ENCODE data around the gene SLC6A8.

Gene SLC6A8

GRCh38 chrX:153687121-153688039 is at the start of gene SLC6A8:
SLC6A8 (plus strand) TSS chrX:153687926; CDS start chrX:153688575, 649 bp downstream.
- ATAC-seq (ENCODE audit: insufficient read depth, low read depth) (peak; percentile 72), DNase-seq (peak; percentile 47)
- Histone ChIP-seq H3K9me3 (ENCODE audit: insufficient read depth, low read length, severe bottlenecking) (no peaks in the 10 kb centered on the region), H3K4me2 (ENCODE audit: insufficient read depth, low read length) (peak within 1 kb of the TSS; percentile 63), H3K27me3 (ENCODE audit: insufficient read depth, low read length, poor library complexity) (no peaks in the 10 kb centered on the region), H3K27ac (ENCODE audit: low read length) (no peak within 1 kb of the TSS), H2AFZ (ENCODE audit: low read depth, low read length) (no peak within 1 kb of the TSS), H4K20me1 (ENCODE audit: insufficient read depth, low read length) (no peaks in the 10 kb centered on the region), H3K36me3 (ENCODE audit: insufficient read depth, low read length) (no peaks in the 10 kb centered on the region), H3K4me1 (ENCODE audit: insufficient read depth, low read length) (peaks cover 6% of the 10 kb centered on the region), H3K79me2 (ENCODE audit: insufficient read depth, low read length) (no peaks in the 10 kb centered on the region), H3K9ac (ENCODE audit: low read depth, low read length) (peak within 1 kb of the TSS; percentile 31; the same call in 1 of the 2 replicates), H3K4me3 (ENCODE audit: low read depth in 1 of 2, low read length in 2 of 2) (peak within 1 kb of the TSS in 1 of 2 experiments; percentile 43; a peak in 2 of 4 replicates)
- TF ChIP-seq CTCF (IDR thresholded peaks at IDR 0.05; ENCODE audit: borderline replicate concordance, extremely low read depth, low read length, poor library complexity, severe bottlenecking), result peak; percentile 50
- TF ChIP-seq EZH2 (IDR thresholded peaks at IDR 0.05; ENCODE audit: borderline replicate concordance, low read depth, low read length, severe bottlenecking), result no peak

GRCh38 chrX:153638041-153638371 is 49.7 kb upstream of the SLC6A8 start:
- H3K79me2 ChIP-seq (ENCODE audit: insufficient read depth, low read length), result no peaks in the 10 kb centered on the region
- H3K4me3 ChIP-seq (ENCODE audit: low read depth in 1 of 2, low read length in 2 of 2), result no peak overlapping the region
- no peaks in the 10 kb centered on the region for H3K9me3 ChIP-seq (ENCODE audit: insufficient read depth, low read length, severe bottlenecking)
- H3K4me2 ChIP-seq (ENCODE audit: insufficient read depth, low read length), result no peak overlapping the region
- peaks cover 5% of the 10 kb centered on the region for H3K4me1 ChIP-seq (ENCODE audit: insufficient read depth, low read length)
- H4K20me1 ChIP-seq (ENCODE audit: insufficient read depth, low read length), result no peaks in the 10 kb centered on the region
- TF ChIP-seq EZH2 (IDR thresholded peaks at IDR 0.05; ENCODE audit: borderline replicate concordance, low read depth, low read length, severe bottlenecking), result no peak
- H3K36me3 ChIP-seq (ENCODE audit: insufficient read depth, low read length), result no peaks in the 10 kb centered on the region
- no peaks in the 10 kb centered on the region for H3K27me3 ChIP-seq (ENCODE audit: insufficient read depth, low read length, poor library complexity)
- H3K27ac ChIP-seq (ENCODE audit: low read length), result no peak overlapping the region
- DNase-seq (no peak), ATAC-seq (ENCODE audit: insufficient read depth, low read depth) (no peak)
- no peak overlapping the region for H2AFZ ChIP-seq (ENCODE audit: low read depth, low read length)
- no peak overlapping the region for H3K9ac ChIP-seq (ENCODE audit: low read depth, low read length)

GRCh38 chrX:153638436-153639176 is 49.1 kb upstream of the SLC6A8 start:
- H3K79me2 ChIP-seq (ENCODE audit: insufficient read depth, low read length), result no peaks in the 10 kb centered on the region
- H3K36me3 ChIP-seq (ENCODE audit: insufficient read depth, low read length), result no peaks in the 10 kb centered on the region
- no peak overlapping the region for H3K27ac ChIP-seq (ENCODE audit: low read length)
- no peaks in the 10 kb centered on the region for H3K9me3 ChIP-seq (ENCODE audit: insufficient read depth, low read length, severe bottlenecking)
- no peak overlapping the region for H2AFZ ChIP-seq (ENCODE audit: low read depth, low read length)
- H3K4me2 ChIP-seq (ENCODE audit: insufficient read depth, low read length), result no peak overlapping the region
- no peak overlapping the region for H3K9ac ChIP-seq (ENCODE audit: low read depth, low read length)
- no peak for TF ChIP-seq EZH2 (IDR thresholded peaks at IDR 0.05; ENCODE audit: borderline replicate concordance, low read depth, low read length, severe bottlenecking)
- no peak for TF ChIP-seq CTCF (IDR thresholded peaks at IDR 0.05; ENCODE audit: borderline replicate concordance, extremely low read depth, low read length, poor library complexity, severe bottlenecking)
- H3K4me1 ChIP-seq (ENCODE audit: insufficient read depth, low read length), result peaks cover 6% of the 10 kb centered on the region
- H3K27me3 ChIP-seq (ENCODE audit: insufficient read depth, low read length, poor library complexity), result no peaks in the 10 kb centered on the region
- DNase-seq (peak; percentile 24), ATAC-seq (ENCODE audit: insufficient read depth, low read depth) (peak; percentile 53)
- no peak overlapping the region for H3K4me3 ChIP-seq (ENCODE audit: low read depth in 1 of 2, low read length in 2 of 2)
- H4K20me1 ChIP-seq (ENCODE audit: insufficient read depth, low read length), result no peaks in the 10 kb centered on the region

Measured in DND-41 (cell line).